Embryonic facial prominence (tissue), 1 donor: ENCODE results near the gene KRT85.

Source experiments
- DNase-seq: peaks from one replicate; pipeline ENCODE4 v3.0.0-alpha.2; 2016; ENCODE audit errors: extremely low spot score

The KRT85 gene

GRCh38 chr12:52367876-52368275 lies 595 bp upstream of the KRT85 start:
- DNase-seq = no peak

DNA sequence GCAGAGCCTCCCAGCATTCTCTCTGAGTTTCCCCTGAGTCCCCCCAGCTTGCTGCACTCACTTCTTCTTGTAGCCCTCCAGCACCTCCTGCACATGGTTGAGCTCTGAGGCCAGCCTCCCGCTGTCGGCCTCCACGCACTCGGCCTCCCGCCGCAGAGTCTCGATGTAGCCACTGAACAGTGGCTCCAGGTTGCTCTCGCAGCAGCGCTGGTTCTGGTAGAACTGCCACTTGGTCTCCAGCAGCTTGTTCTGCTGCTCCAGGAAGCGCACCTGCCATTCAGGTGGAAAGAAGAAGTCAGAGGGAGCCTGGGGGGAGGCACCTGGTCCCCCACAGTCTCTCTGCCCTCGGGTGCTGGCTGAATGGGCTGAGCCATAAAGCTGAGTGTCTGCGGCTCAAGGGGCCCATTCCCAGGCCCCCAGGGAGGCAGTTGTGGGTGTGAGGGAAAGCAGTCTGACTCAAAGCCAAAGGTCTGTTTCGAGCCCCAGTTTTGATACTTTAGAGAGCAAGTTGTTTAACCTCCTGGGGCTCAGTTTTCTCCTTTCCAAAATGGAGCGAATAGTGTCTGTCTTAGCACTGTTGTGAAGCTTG lies 2.3 kb downstream of the KRT85 start:
- DNase-seq = no peak

DNA sequence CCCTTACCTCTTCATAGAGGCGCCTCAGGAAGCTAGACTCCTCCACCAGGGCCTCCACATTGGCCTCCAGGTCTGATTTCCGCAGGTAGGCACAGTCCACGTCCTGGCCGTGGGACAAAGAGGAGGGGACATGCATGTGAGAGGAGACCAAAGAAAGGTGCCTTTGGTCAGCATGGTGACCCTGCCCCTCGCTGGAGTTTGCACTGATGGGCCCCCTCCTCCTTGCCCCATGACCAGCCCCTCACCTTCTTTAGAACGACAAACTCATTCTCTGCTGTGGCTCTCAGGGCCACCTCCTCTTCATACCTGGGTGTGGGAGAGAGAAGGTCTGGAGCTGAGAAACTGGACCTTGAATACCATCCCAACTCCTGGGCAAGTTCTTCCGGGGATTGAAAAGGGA lies 3.2 kb downstream of the KRT85 start:
- no peak for DNase-seq

DNA sequence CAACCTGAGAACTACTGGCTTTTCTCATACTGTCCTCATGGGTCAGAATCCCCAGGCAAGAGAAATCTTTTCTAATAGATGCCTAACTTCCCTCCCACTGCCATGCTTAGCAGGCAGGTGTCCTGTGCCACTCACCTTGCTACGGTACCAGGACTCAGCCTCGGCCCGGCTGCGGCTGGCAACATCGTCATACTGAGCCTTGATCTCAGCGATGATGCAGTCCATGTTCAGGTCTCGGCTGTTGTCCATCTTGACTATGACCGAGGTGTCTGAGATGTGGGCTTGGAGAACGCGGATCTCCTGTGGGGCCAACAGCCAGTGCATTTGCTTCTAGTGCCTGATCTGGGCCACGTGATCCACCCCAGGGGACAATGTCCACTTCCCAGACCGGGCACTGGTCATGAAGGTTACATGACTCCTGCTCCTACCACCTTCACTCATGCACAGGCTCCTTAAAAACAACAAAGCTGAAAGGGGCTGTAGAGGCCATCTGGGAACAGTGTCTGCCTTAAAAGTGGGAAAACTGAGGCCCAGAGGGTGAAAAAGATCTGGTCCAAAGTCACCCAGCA lies 4.1 kb downstream of the KRT85 start:
- DNase-seq = no peak

DNA sequence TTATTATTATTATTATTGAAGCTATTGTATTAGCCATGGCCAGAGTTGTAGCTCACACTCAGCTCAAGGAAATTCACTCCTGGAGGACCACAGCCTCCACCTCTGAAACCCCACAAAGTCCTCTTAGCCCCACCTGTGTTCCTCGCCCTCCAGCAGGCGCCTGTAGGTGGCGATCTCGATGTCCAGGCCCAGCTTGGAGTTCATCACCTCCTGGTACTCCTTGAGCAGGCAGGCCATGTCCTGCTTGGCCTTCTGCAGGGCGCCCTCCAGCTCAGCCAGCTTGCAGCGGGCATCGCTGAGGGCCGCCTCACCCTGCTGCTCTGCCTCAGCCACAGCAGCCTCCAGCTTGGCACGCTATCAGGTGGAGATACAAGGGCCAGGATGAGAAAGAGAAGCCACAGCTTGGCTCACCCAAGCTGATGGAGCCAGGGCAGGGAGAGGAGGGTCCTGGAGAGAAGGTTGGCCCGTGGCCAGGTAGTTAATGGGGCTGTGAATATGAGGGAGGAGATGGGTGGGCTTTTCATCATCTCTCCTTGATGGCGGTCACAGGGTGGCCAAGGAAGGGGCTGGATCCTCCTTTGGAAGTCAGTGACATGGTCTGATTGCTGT lies 5.1 kb downstream of the KRT85 start:
- no peak for DNase-seq

- DNase-seq = no peak
Observed at GRCh38 chr12:52361553-52361952, 5.7 kb downstream of the KRT85 start.

DNA sequence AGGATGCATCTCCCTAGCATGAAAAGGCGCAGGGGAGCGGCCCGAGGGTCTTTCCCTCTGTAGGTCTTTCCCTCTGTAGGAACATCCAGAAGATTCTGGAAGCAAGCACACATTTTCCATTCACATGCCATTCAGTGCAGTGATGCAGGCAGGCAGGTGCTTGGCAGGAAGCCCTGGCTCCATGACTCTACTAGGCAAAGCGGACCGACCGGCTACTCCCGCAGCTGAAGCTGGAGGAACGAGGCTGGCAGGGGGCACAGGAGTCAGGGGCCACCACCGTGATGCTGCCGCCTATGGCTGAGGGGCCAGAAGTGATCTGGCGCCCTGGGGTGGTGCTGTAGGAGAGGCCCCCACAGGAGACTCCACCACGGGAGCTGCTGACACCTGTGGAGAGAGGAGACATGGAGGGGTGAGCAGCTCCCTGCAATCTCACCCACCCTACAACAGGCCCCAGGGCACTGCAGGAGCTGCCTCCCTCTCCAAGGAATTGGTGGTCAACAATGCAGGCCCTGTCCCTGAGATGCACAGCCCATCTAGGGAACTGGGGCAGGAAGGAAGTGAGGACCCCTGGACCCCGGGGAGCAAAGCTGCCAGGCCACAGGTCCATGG lies 6.5 kb downstream of the KRT85 start:
- DNase-seq = no peak

DNA sequence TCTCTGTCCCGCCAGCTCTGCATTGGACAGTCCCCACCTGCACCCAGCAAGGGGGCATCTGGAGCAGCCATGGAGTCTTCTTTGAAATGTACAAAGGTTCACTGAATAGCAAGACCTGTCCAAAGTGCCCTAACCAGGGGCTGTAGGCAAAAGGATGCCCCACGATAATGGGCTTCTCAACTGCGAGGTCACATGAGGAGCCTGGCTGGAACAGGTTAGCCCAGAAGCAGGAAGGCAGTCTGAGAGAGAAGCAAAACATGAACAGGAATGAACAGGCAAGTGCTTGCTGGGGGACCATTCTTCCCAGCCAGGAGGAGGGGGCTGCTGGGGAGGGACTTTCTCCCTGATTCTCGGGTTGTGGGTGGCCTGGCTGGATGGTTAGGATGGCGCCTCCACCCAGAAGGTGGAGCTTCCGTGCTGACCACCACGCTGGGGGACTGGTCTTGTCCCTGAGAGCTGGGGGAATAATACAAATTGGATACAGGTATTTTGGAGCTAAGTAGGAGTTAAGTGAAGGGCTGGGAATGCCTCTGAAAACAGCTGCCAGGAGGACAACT lies 7.1 kb downstream of the KRT85 start:
- DNase-seq = no peak

- no peak for DNase-seq
Observed at GRCh38 chr12:52359621-52360061, 7.6 kb downstream of the KRT85 start.

DNA sequence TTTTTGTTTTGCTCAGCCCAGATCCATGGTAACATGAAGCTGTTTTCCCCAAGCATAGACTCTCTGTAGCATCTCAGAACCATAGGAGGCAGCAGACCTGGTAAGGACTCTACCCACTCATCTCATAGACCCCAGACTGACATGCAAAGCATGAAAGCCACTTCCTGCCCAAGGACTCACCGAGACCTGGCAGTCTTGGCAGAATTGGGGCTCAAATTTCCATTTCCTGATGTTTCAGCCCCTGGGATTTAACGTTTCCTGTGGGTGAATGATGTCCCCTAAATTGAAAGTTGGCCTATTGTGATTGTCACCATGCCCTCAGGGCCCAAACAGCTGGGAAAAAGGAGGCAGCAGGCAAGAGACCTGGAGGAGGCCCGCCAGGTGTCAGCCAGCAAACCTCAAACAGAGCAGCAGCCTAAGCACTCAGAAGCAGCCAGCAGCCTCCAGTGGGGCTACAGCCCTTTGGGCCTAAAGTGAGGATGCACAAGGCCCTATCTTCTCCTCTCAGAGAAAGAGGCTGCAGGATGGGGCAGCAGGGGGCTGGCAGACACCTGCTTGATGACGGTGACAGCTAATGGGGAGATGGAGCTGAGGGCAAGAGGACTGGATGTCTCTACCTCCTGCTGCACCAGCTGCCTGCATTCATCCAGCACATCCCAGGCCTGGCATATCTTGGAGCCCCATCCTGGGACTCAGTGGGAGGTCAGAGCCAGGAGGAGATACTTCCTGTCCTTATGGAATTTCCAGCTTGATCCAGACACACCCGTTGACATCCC lies 8.5 kb downstream of the KRT85 start:
- DNase-seq = no peak

DNA sequence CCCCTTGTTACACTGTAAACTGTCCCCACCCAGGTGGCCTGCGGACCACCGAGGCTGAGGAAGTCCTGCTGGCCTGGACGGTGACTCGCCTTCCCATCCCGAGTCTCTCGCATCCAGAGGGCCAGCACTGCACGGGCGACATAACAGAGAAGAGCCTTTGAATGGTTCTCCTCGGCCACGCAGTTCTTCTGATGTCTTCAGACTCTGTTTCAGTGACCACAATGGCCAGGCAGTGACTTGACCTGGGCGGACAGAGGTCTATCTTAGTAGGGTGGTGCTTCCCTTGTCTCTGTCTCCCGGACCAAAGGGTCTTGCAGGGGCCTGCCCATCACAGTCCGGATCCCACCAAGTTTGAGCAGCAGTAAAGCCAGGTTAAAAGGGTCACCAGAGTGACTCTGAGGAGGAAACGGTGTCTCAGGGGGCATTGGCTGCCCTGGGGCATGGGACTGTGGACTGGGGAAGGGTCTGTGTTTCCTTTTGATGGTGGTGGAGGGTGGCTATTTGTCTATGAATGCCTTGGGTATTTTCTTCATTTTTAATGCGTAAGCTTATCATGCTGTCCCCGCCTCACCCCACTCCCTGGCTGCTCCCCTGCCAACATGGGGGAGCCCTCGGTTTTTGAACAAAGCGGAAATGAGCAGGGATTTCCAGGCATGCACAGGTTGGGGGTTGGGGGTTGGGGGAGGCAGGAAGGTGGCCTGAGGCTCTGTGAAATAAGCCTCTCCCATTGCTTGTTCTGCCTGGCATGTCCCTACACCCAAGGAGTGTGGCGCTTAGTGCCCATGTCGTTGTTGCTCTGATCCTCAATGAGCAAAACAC lies 10.3 kb downstream of the KRT85 start:
- DNase-seq = no peak

- DNase-seq = no peak
Observed at GRCh38 chr12:52356031-52356761, 11.1 kb downstream of the KRT85 start.

DNA sequence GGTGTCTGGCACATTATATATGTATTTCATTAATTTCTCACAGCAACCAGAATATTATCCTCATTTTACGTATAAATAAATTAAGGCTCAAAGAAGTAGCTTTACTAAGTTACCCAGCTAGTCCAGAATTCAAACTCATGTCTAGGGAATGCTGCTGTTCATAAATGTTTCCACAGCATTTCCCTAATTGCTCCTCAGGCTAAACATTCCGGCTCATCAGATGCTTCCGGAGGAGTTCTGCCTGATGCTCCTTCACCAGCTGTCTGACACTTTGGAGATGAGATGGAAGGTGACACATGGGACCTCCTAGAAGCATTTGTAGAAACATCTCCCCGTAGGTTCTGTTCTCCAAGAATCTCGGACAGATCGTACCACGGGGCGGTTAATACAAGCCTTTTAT lies 12.1 kb downstream of the KRT85 start:
- no peak for DNase-seq

DNA sequence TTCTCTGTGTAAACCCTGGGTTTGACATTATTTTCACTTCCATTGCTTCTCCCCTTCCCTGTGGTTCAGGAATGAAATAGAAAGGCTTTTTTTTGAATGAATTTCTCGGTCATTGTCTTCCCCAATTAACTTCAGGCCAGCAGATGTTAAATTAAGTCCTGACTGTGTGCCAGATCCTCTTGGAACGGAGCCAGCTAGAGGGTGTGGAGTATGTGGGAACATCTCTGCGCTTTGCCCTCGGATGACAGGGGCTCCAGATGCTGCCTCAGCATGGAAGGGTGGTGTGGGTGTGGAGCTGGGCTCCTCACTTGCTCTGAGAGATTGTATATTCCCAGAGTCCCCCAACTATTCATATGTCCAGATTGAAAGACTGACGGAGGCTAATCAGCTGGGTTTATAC lies 13.1 kb downstream of the KRT85 start:
- DNase-seq = peak; percentile 7

GRCh38 chr12:52353766-52354165 lies 13.5 kb downstream of the KRT85 start:
- DNase-seq = no peak

DNA sequence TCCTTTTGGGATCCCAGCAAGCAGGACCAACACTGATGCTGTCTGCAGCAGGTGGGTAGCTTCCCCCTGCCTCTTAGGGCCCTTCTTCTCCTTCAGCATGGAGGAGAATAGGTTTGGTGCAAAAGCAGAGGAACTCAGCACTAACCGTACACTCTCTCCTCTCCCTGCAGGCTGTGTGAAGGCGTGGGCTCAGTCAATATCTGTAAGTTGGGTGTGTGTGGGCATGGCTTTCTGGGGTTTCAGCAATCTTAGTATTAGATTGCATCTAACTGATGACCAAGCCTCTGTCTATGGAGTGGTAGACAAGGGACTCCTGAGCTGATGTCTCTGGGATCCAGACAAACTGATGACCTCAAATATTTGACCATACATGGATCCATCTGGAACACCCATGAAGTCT lies 14.3 kb downstream of the KRT85 start:
- no peak for DNase-seq

GRCh38 chr12:52351196-52352059 lies 15.9 kb downstream of the KRT85 start:
- no peak for DNase-seq

DNA sequence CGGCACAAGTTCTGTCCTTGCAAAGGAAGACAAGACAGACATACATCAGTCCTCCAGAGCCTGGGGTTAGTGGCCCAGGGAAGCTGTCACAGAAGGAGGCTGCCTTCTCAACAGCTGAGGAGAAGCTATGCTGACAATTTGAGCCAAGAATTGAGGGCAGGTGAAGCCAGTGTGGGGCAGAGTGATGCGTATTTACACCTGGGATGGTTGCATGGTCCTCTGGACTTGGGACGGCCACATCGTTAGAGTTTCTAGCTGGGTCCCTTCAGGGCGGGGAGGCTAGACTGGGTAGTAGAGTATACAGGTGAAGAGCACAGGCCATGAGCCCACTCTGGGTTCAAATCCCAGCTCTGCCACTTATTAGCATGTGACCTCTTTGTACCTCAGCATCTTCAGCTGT lies 16.5 kb downstream of the KRT85 start:
- DNase-seq = no peak

GRCh38 chr12:52350021-52350620 lies 17.2 kb downstream of the KRT85 start:
- no peak for DNase-seq
